Measurements from ENCODE around the gene GRID2.

GRID2 gene

GRCh38 chr4:92968556-92968955 is 664.8 kb downstream of the GRID2 start:
- DNase-seq (ENCODE audit: low spot score), result no peak

- DNase-seq (ENCODE audit: low spot score), result no peak
Observed at GRCh38 chr4:92968996-92969395, 665.2 kb downstream of the GRID2 start.

GRCh38 chr4:92969650-92970379 is 666.0 kb downstream of the GRID2 start:
- no peak for DNase-seq (ENCODE audit: low spot score)

GRCh38 chr4:92970996-92971395 is 667.2 kb downstream of the GRID2 start:
- DNase-seq (ENCODE audit: low spot score), result no peak

GRCh38 chr4:92988301-92988700 is 684.5 kb downstream of the GRID2 start:
- no peak for DNase-seq (ENCODE audit: low spot score)

- DNase-seq (ENCODE audit: low spot score), result no peak
Observed at GRCh38 chr4:92992758-92993157, 689.0 kb downstream of the GRID2 start.

GRCh38 chr4:92994727-92995126 is 691.0 kb downstream of the GRID2 start:
- no peak for DNase-seq (ENCODE audit: low spot score)

GRCh38 chr4:92996533-92996932 is 692.8 kb downstream of the GRID2 start:
- DNase-seq (ENCODE audit: low spot score), result no peak

GRCh38 chr4:93000910-93001309 is 697.1 kb downstream of the GRID2 start:
- no peak for DNase-seq (ENCODE audit: low spot score)

GRCh38 chr4:93002240-93002639 is 698.5 kb downstream of the GRID2 start:
- no peak for DNase-seq (ENCODE audit: low spot score)

- no peak for DNase-seq (ENCODE audit: low spot score)
Observed at GRCh38 chr4:93016350-93016749, 712.6 kb downstream of the GRID2 start.

GRCh38 chr4:93018243-93018642 is 714.5 kb downstream of the GRID2 start:
- DNase-seq (ENCODE audit: low spot score), result no peak

GRCh38 chr4:93018806-93019205 is 715.0 kb downstream of the GRID2 start:
- DNase-seq (ENCODE audit: low spot score), result no peak

GRCh38 chr4:93029769-93030168 is 726.0 kb downstream of the GRID2 start:
- no peak for DNase-seq (ENCODE audit: low spot score)

GRCh38 chr4:93030670-93031069 is 726.9 kb downstream of the GRID2 start:
- DNase-seq (ENCODE audit: low spot score), result no peak

- DNase-seq (ENCODE audit: low spot score), result no peak
Observed at GRCh38 chr4:93031431-93032098, 727.8 kb downstream of the GRID2 start.

GRCh38 chr4:93042746-93043145 is 739.0 kb downstream of the GRID2 start:
- DNase-seq (ENCODE audit: low spot score), result no peak

GRCh38 chr4:93053140-93053539 is 749.4 kb downstream of the GRID2 start:
- no peak for DNase-seq (ENCODE audit: low spot score)

GRCh38 chr4:93061826-93062225 is 758.1 kb downstream of the GRID2 start:
- DNase-seq (ENCODE audit: low spot score), result no peak

- DNase-seq (ENCODE audit: low spot score), result no peak
Observed at GRCh38 chr4:93063325-93063724, 759.6 kb downstream of the GRID2 start.

- DNase-seq (ENCODE audit: low spot score), result no peak
Observed at GRCh38 chr4:93065790-93066189, 762.0 kb downstream of the GRID2 start.

- no peak for DNase-seq (ENCODE audit: low spot score)
Observed at GRCh38 chr4:93066749-93067148, 763.0 kb downstream of the GRID2 start.

- DNase-seq (ENCODE audit: low spot score), result no peak
Observed at GRCh38 chr4:93072292-93072691, 768.5 kb downstream of the GRID2 start.

- DNase-seq (ENCODE audit: low spot score), result no peak
Observed at GRCh38 chr4:93080316-93080715, 776.5 kb downstream of the GRID2 start.

All from CD4-positive, alpha-beta T cell treated with Interleukin-6 at 100 ng/mL for 8 hours (primary cell).